Measurements from ENCODE around the gene DMD.
"Not testable (repeated sequence)": the region's sequence is repeated elsewhere in the genome, so short reads cannot be mapped to it uniquely, and the experiment has no call there.

DMD gene
- 0 to 7.0 (median 0.49) reads per million in 18 experiments for total RNA-seq

- DNase-seq: no peak
These were observed at the start of gene DMD for GRCh38 chrX:33211356-33212260. Gene DMD (minus strand): TSS chrX:33211549. CDS start chrX:33211312, 237 bp downstream.

- DNase-seq: no peak
These were observed 41.0 kb upstream of the DMD start for GRCh38 chrX:33252306-33252825.

- DNase-seq: no peak
These were observed 7.5 kb upstream of the DMD start for GRCh38 chrX:33218819-33219218.

GRCh38 chrX:33210156-33210555, 1.2 kb downstream of the DMD start:
- no peak for DNase-seq

GRCh38 chrX:33207056-33207455, 4.3 kb downstream of the DMD start:
- no peak for DNase-seq

- no peak for DNase-seq
These were observed 6.0 kb downstream of the DMD start for GRCh38 chrX:33205321-33205720.

GRCh38 chrX:33204889-33205288, 6.5 kb downstream of the DMD start:
- DNase-seq: no peak

- DNase-seq: no peak
These were observed 12.6 kb downstream of the DMD start for GRCh38 chrX:33198561-33199279.

- DNase-seq: no peak
These were observed 15.7 kb downstream of the DMD start for GRCh38 chrX:33195698-33196097.

- DNase-seq: no peak
These were observed 16.4 kb downstream of the DMD start for GRCh38 chrX:33194876-33195433.

- no peak for DNase-seq
These were observed 17.1 kb downstream of the DMD start for GRCh38 chrX:33194289-33194688.

- no peak for DNase-seq
These were observed 21.3 kb downstream of the DMD start for GRCh38 chrX:33190016-33190415.

- DNase-seq: no peak
These were observed 22.5 kb downstream of the DMD start for GRCh38 chrX:33188881-33189280.

- DNase-seq: no peak
These were observed 23.1 kb downstream of the DMD start for GRCh38 chrX:33188286-33188685.

- DNase-seq: not testable (repeated sequence)
These were observed 26.5 kb downstream of the DMD start for GRCh38 chrX:33184803-33185202.

GRCh38 chrX:33183361-33183760, 28.0 kb downstream of the DMD start:
- no peak for DNase-seq

- DNase-seq: no peak
These were observed 32.7 kb downstream of the DMD start for GRCh38 chrX:33178690-33179089.

- DNase-seq: no peak
These were observed 33.1 kb downstream of the DMD start for GRCh38 chrX:33178218-33178617.

GRCh38 chrX:33175201-33175600, 36.1 kb downstream of the DMD start:
- no peak for DNase-seq

- no peak for DNase-seq
These were observed 40.3 kb downstream of the DMD start for GRCh38 chrX:33171041-33171440.

- no peak for DNase-seq
These were observed 49.5 kb downstream of the DMD start for GRCh38 chrX:33161829-33162228.

GRCh38 chrX:33160273-33160672, 51.1 kb downstream of the DMD start:
- no peak for DNase-seq

- no peak for DNase-seq
These were observed 55.1 kb downstream of the DMD start for GRCh38 chrX:33156152-33156726.

Data from inflammatory macrophage (primary cell).